BE2C (cell line): ENCODE results near the gene POMGNT2.

ENCODE experiments used
- DNase-seq: peaks from one replicate; pipeline ENCODE4 v3.0.0-alpha.2; 2020
- H3K27me3 ChIP-seq: fragments of 250-450 bp; sonication (Bioruptor Pico); 2 replicates; pipeline ENCODE4 v1.5.1; 2020; ENCODE audit warnings: mild to moderate bottlenecking
- H3K36me3 ChIP-seq: fragments of 250-450 bp; sonication (Bioruptor Pico); 2 replicates; pipeline ENCODE4 v1.5.1; 2020; ENCODE audit warnings: mild to moderate bottlenecking
- H3K4me1 ChIP-seq: fragments of 250-450 bp; sonication (Bioruptor Pico); 2 replicates; pipeline ENCODE4 v1.5.1; 2020
- H3K4me3 ChIP-seq: 2 replicates; pipeline ENCODE4 v1.5.1; 2011; ENCODE audit warnings: low read depth, low read length
- H3K9me3 ChIP-seq: fragments of 250-450 bp; sonication (Bioruptor Pico); 2 replicates; pipeline ENCODE4 v1.5.1; 2020
- TF ChIP-seq, protein P1 (sequence below): IDR thresholded peaks from 2 replicates; pipeline ENCODE4 v1.5.1; 2012; ENCODE audit warnings: mild to moderate bottlenecking, low read depth, low read length

Gene POMGNT2

DNA sequence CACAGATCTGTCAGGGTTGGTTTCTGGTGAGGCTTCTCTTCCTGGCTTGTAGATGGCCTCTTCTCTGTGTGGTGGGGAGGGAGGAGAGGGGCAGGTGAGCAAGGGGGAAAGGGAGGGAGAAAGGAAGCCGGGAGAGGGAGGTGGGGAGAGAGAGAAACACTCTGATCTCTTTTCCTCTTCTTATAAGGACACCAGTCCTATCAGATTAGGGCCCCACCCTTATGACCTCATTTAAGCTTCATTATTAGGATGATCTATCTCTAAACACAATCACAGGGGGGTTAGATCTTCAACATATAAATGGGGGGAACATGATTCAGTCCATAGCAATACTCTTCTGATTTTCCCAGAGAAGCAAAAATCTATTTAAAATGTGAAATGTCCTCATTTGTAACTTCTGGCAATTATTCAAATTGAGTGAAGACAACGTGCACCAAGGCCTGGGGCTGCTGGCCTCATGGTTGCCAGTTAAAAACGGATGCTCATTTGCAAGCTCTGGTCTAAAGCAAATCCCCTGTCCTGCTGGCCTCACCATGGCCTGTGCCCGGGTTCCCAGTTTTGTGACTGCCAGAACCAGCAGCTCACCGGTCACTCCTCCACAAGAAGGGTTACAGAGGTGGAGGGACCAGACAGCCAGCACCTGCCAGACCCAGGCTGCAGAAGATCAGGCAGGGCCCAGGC, 8.3 kb downstream of the POMGNT2 start:
- Histone ChIP-seq H3K9me3 (no peaks in the 10 kb centered on the region), H3K4me3 (no peak overlapping the region), H3K4me1 (no peaks in the 10 kb centered on the region), H3K36me3 (no peaks in the 10 kb centered on the region), H3K27me3 (no peaks in the 10 kb centered on the region)
- no peak for DNase-seq
- TF ChIP-seq, protein P1, sequence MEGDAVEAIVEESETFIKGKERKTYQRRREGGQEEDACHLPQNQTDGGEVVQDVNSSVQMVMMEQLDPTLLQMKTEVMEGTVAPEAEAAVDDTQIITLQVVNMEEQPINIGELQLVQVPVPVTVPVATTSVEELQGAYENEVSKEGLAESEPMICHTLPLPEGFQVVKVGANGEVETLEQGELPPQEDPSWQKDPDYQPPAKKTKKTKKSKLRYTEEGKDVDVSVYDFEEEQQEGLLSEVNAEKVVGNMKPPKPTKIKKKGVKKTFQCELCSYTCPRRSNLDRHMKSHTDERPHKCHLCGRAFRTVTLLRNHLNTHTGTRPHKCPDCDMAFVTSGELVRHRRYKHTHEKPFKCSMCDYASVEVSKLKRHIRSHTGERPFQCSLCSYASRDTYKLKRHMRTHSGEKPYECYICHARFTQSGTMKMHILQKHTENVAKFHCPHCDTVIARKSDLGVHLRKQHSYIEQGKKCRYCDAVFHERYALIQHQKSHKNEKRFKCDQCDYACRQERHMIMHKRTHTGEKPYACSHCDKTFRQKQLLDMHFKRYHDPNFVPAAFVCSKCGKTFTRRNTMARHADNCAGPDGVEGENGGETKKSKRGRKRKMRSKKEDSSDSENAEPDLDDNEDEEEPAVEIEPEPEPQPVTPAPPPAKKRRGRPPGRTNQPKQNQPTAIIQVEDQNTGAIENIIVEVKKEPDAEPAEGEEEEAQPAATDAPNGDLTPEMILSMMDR: no peak

DNA sequence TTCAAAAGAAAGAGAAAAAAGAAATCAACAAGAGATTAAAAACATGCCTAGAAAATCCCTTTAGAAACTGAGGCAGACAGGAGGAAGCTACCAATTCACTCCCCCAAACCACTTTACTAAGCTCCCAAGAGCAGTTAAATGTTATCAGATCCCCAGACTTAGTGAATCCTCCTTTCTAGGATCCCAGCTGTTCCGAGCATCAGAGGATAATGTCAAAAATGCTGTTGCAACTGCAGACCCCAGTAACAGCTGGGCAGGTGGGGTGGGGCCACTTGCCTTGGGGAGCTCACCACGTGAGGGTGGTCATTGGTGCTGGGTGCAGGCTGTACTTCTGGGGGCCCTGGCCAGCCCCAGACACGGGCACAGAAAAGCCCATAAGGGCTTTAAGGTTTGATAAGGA, 9.1 kb downstream of the POMGNT2 start:
- no peak overlapping the region for H3K4me3 ChIP-seq
- DNase-seq: no peak

DNA sequence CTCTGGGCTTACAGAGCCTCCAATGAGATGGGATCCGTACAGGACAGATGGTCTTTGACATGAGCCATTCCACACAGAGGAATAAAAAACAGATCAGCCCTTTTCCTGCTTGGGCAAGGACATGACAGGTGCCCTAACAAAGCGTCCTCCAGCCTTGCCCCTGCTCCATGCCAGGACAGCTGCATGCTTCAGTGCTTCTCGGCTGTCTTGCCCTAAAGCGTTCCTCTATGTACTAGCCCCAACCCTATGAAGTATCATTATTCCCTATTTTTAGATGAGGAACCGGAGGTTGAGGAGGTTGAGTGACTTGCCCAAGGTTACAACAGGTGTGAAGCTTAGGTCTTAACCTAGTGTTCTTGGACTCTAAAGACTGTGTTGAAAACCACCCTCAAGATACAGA, 10.5 kb downstream of the POMGNT2 start:
- H3K27me3 ChIP-seq: no peaks in the 10 kb centered on the region
- TF ChIP-seq, protein P1: no peak

More for the DNA sequence above, 9.1 kb downstream of the POMGNT2 start:
- no peaks in the 10 kb centered on the region for H3K9me3 ChIP-seq
- H3K36me3 ChIP-seq: no peaks in the 10 kb centered on the region
- no peaks in the 10 kb centered on the region for H3K4me1 ChIP-seq
- no peaks in the 10 kb centered on the region for H3K27me3 ChIP-seq
- TF ChIP-seq, protein P1: no peak

DNA sequence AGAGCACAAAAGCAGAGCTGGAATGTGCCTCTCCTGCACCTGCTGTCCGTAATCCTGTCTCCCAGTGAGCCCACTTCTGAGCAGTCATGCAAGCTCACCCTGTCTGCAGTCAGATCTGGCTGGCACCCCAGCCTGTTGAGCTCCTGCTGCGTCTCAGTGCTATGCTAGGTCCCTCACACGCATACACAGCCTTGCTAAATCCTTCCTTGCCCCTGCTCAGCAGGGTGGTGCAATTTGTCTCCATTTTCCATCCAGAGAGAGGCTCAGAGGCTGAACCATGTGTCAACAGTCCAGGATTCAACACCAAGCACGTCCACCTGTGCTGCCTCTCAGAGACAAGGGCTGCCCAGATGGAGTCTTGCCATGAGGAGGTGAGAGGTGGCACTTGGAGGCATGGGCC, 11.0 kb downstream of the POMGNT2 start:
- TF ChIP-seq, protein P1: no peak
- no peaks in the 10 kb centered on the region for H3K36me3 ChIP-seq
- H3K4me1 ChIP-seq: no peaks in the 10 kb centered on the region
- no peak for DNase-seq
- no peaks in the 10 kb centered on the region for H3K9me3 ChIP-seq
- no peaks in the 10 kb centered on the region for H3K27me3 ChIP-seq
- no peak overlapping the region for H3K4me3 ChIP-seq

More for the DNA sequence above, 10.5 kb downstream of the POMGNT2 start:
- Histone ChIP-seq H3K4me3 (no peak overlapping the region), H3K36me3 (no peaks in the 10 kb centered on the region), H3K4me1 (no peaks in the 10 kb centered on the region), H3K9me3 (no peaks in the 10 kb centered on the region)
- DNase-seq: no peak

DNA sequence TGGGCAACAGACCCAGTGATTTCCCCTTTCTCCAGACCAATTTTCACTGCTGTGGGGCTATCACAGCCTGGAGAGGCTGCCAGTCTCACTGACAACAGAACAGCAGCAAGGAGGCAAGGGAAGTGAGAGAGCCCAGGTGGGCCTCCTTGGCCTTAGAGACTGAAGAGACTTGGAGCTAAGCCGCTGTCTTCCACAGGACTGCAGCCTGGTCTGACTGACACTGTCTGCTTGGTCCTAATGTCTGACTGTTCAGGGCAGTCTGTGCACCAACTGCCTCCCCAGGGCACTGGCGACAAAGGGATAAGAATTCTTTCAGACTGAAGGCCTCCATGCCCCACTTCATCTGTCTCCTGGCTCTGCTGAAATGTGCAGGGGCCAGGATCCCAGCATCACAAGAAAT, 11.5 kb downstream of the POMGNT2 start:
- H3K9me3 ChIP-seq: no peaks in the 10 kb centered on the region
- H3K4me3 ChIP-seq: no peak overlapping the region
- TF ChIP-seq, protein P1: no peak
- no peaks in the 10 kb centered on the region for H3K4me1 ChIP-seq
- H3K36me3 ChIP-seq: no peaks in the 10 kb centered on the region
- H3K27me3 ChIP-seq: no peaks in the 10 kb centered on the region
- DNase-seq: no peak

DNA sequence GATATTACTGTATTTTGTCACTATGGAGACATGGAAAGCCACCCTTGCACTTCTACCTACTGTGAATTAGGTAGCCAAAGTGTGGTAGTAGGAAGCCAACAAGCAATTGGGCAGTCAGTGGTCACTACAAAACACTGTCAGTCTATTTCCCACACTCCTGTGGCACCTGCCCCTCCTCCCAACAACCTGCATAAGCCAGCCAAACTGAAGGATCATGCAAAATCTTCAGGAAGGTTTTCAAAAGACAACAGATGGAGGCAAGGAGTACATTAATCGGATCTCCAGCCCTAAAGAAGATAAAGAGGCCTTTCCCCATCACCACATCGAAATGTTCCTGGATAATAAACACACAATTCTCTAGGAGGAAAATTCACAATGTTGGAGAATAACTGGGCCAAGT, 11.9 kb downstream of the POMGNT2 start:
- Histone ChIP-seq H3K27me3 (no peaks in the 10 kb centered on the region), H3K9me3 (no peaks in the 10 kb centered on the region), H3K4me3 (no peak overlapping the region), H3K4me1 (no peaks in the 10 kb centered on the region), H3K36me3 (no peaks in the 10 kb centered on the region)
- no peak for DNase-seq
- TF ChIP-seq, protein P1: no peak
